Superior temporal gyrus (tissue), 1 donor: ENCODE data around the gene ELMO1.

Source experiments
- DNase-seq: peaks from one replicate; pipeline ENCODE4 v3.0.0-alpha.2; 2016; ENCODE audit errors: extremely low spot score

Gene ELMO1

GRCh38 chr7:37467002-37467401, 18.3 kb upstream of the ELMO1 start:
- DNase-seq: no peak

DNA sequence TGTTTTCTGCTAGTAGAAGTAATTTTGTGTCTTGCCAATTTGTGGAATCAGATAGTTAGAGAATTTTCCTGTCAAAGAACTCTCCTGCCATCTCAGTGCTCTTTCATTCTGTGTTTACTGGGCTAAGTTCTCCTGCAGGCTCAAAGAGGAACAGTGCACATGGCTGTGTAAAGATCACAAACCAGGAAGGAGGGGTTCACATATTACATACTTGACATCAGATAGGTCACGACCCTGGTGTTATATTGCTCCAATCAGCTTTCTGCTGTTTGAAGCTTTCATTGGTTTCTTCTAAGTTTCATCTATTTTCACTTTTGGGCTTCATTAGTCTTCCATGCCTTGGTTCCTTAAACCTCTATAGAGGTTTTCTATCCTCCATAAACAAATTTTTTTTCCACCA, 13.5 kb upstream of the ELMO1 start:
- DNase-seq: no peak

- no peak for DNase-seq
Observed at GRCh38 chr7:37455081-37455480, 6.4 kb upstream of the ELMO1 start.

DNA sequence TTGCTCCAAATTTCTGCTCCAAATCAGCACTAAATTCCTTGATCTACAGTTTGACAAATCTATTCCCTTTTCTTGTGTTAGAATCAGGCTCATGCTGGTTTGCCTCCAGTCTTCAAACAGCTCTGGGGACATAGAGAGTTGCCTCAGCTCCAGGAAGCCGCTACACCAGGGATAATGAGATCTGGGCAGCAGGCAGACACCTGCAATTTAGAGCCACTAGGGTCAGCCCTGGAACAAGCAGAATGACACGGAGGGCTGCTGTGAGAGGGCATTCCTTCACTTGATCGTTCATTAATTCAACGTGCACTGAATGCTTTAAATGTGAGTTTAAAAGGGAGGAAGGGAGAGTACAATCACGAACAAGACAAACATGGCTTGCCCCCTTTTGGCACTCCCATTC, 3.7 kb upstream of the ELMO1 start:
- no peak for DNase-seq

GRCh38 chr7:37450035-37450434, 1.4 kb upstream of the ELMO1 start:
- DNase-seq: no peak

DNA sequence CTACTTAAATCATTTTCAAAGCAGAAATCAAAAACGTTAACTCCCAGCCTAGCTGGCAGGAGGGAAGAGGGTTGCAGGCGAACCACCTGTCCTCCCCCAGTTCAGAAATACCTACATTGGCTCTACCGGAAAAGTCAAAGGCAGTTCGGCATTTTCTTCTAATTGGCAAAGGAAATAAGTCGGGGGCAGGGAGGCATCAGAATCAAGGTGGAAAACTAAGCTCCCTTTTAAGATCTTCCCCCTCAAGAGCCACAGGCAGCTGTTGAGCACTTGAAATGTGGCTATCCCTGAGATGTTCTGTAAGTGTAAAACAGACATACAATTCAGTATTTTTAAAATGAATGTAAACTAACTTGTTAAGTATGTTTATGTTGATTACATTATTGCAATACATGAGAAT, 957 bp upstream of the ELMO1 start:
- DNase-seq: peak; percentile 55

- no peak for DNase-seq
Observed at GRCh38 chr7:37448011-37448635, 541 bp downstream of the ELMO1 start.

DNA sequence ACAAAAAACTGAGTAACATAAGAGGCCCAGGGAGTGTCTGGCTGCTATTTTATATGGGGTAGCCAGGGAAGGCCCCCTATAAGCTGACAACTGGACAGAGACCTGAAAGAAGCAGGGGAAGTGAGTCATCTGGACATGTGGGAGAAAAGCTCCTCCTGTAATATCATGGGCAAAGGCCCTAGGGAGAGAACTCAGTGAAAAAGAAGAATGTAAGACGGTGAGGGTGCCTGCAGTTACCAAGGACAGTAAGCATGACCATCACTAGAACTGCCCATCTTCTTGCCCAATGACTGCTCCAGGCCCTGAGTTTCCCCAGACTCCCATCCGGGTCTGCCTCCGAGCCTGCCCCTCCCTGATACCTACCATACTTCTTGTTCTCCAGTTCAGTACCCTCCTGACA, 2.3 kb downstream of the ELMO1 start:
- DNase-seq: peak; percentile 10

GRCh38 chr7:37445790-37446189, 2.9 kb downstream of the ELMO1 start:
- no peak for DNase-seq

DNA sequence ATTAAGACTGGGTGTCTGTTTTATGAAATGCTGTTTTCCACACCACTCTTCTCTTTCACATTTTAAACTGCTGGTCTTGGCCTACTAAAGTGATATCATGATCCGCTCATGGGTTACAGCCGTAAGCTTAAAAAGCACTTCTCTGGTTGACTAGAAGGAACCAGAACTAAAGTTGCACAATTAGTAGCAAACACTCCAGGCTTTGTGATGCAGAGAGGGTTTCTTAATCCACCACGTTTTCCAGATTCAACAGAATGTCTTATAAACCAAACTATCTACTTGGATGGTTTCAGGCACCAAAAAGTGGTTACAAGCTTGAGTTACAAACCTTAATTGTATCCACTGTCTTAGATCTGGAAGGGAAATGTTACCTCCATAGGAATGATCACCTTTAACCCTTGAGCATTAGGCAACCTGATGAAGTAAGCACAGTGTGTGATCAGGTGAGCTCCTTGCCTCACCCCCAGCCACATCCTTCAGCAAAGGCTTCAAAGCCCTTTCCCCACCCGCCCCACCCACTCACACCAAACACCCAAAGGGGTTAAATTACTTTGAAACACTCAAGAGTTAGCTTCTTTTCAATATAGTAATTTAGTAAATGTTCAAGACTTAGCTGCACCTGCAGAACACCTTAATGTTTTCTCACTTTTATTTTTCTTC, 3.5 kb downstream of the ELMO1 start:
- peak; percentile 40 for DNase-seq

DNA sequence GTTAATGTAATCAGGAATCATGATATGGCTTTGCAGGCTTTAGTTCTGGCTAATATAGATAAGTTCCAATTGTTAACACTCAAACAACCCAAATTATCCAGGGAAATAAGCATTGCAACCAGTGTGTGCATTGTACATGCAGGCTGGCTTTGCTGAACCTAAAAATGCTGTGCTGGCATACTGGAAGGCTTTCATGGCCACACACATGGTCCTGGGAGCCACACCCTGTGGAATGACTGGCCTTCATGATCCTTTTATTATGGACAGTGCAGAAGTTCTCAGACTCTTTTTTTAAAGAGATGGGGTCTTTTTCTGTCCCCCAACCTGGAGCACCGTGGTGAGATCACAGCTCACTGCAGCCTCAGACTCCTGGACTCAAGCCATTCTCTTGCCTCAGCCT, 5.0 kb downstream of the ELMO1 start:
- DNase-seq: no peak

DNA sequence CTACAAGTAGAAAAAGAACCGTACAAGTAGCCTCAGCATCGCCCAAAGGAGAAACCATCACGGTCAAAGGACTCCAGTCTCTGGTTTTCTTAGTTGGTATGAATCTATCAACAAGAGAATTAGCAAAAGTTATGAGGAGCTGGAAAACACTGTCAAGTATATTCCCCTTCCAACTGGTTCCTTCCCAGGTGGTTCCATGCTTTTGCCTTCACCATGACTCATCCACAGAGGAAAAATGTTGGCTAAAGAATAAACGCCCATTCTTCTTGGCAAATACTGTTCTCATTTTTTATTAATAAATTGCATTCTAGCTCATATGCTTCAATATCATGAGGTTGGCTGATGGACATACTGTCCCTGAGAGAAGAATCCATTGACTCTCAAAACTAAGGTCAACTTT, 6.4 kb downstream of the ELMO1 start:
- peak; percentile 12 for DNase-seq

GRCh38 chr7:37441816-37442215, 6.8 kb downstream of the ELMO1 start:
- peak; percentile 22 for DNase-seq

DNA sequence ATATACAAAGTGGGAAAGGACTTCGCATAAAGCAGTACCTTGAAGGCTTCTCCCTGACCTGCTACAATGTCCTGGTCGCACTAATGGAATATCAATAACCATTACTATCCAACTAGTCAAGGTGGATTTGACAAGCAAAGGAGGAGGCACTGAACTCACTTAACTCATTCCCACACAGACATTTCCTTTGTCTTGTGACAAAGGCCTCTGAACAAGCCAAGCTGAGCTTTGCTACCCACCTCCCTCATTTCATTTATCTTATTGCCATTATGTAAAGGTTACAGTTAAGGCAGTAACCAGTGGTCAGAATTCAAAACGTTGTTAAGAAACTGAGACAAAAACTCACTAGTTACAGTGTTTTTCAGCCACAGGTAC, 7.3 kb downstream of the ELMO1 start:
- no peak for DNase-seq

DNA sequence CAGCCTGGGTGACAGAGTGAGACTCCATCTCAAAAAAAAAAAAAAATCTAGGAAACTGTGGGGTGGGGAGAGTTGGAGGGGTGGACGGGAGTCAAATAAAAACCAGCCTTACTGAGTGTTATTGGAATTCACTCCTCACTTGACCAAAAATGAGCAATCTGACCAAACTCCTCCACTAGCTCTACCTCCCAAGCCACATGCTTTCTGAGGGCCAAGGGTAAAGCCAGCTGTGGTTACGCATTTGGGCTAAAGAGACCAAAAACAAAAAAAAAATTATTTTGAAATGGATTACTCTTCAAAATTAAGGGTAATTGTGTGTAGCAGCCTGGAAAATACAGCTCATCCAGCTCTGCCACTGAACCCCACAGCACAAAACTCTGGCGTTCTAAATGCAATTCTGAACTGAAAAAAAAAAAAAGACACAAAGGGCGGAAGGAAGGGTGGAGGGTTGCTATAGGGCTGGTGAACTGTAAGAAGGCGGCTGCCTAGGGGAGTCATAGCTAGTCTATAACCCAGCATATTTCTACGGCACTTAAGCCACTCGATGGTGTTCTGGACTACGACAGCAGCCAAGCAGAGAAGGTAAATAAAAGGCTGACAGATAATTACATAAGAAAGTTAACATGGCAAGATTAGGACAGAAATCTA, 7.8 kb downstream of the ELMO1 start:
- DNase-seq: no peak

- peak; percentile 24 for DNase-seq
Observed at GRCh38 chr7:37439653-37440026, 9.0 kb downstream of the ELMO1 start.

- peak; percentile 10 for DNase-seq
Observed at GRCh38 chr7:37438906-37439652, 9.6 kb downstream of the ELMO1 start.

GRCh38 chr7:37435156-37435855, 13.4 kb downstream of the ELMO1 start:
- DNase-seq: no peak

- no peak for DNase-seq
Observed at GRCh38 chr7:37434529-37434928, 14.1 kb downstream of the ELMO1 start.

- peak; percentile 29 for DNase-seq
Observed at GRCh38 chr7:37433166-37433565, 15.5 kb downstream of the ELMO1 start.

DNA sequence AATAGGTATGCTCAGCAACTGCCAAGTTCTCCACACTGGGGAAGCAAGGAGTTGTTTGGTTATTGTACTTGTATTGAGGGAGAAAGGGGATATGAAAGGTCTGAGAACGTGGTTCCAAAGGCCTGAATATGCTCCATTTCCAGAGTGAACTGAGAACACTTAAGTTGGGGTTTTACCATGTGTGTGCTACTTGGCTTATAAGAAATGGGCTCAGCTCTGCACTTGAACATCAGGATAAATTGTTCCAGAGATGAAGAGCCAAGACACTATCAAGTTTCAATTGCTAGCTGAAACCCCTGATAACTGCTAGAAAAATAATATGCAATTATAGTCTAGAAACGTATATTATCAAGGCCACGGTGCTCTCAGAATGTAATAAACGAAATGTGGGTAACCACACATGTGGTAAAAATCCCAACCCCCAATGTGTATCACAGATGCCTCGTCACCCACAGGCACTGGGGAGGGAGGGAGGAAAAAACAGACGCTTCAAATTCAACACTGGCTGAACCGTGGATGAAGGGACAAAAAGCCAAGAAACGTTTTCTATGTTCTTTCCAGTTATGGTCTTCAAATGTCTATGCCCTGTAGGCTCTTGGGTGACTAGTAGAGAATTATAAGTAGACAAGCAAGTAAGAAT, 16.3 kb downstream of the ELMO1 start:
- DNase-seq: no peak

DNA sequence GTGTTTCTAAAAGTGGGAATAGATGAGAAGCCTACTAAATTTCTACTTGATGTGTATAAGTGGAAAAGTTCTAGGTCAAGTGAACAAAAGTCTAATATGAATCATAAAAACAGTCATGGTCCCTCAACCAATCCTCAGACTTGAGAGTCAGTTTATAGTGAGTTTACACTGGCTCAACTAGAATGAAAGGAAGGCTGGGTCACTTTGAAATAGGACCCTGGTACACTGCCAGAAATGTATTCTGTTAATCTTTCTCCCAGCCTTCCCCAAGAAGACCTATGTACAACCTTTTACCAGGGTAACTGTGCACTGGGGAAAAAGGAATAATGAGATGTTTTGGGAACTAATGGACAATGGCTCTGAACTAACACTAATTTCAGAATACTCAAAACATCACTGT, 17.3 kb downstream of the ELMO1 start:
- DNase-seq: no peak
